Activated T-cell treated with anti-CD3 and anti-CD28 coated beads for 48 hours (primary cell): ENCODE results near the gene DST.
"Not testable (repeated sequence)": the region's sequence is repeated elsewhere in the genome, so short reads cannot be mapped to it uniquely, and the experiment has no call there.

ENCODE experiments used
- DNase-seq: peaks from one replicate; pipeline ENCODE4 v3.0.0-alpha.2; 2020; ENCODE audit warnings: low read depth

DST gene

GRCh38 chr6:56571605-56572004 is 71.1 kb downstream of the DST start:
- DNase-seq, result no peak

- DNase-seq, result no peak
These were observed 72.0 kb downstream of the DST start for GRCh38 chr6:56570413-56571359.

GRCh38 chr6:56567501-56567900 is 75.2 kb downstream of the DST start:
- DNase-seq, result no peak

GRCh38 chr6:56562730-56563129 is 80.0 kb downstream of the DST start:
- DNase-seq, result not testable (repeated sequence)

GRCh38 chr6:56556751-56557540 is 85.7 kb downstream of the DST start:
- no peak for DNase-seq

- DNase-seq, result no peak
These were observed 87.2 kb downstream of the DST start for GRCh38 chr6:56555438-56555872.

GRCh38 chr6:56552187-56553130 is 90.2 kb downstream of the DST start:
- DNase-seq, result no peak

- no peak for DNase-seq
These were observed 91.1 kb downstream of the DST start for GRCh38 chr6:56551409-56552120.

- no peak for DNase-seq
These were observed 92.4 kb downstream of the DST start for GRCh38 chr6:56550301-56550700.

- DNase-seq, result no peak
These were observed 93.7 kb downstream of the DST start for GRCh38 chr6:56549014-56549413.

GRCh38 chr6:56547687-56548086 is 95.0 kb downstream of the DST start:
- DNase-seq, result no peak

- DNase-seq, result peak; percentile 67
These were observed 100.0 kb downstream of the DST start for GRCh38 chr6:56542364-56543331.

- DNase-seq, result no peak
These were observed 100.8 kb downstream of the DST start for GRCh38 chr6:56541741-56542360.

GRCh38 chr6:56541030-56541600 is 101.6 kb downstream of the DST start:
- DNase-seq, result no peak

GRCh38 chr6:56540232-56541029 is 102.3 kb downstream of the DST start:
- no peak for DNase-seq

GRCh38 chr6:56539527-56540105 is 103.1 kb downstream of the DST start:
- no peak for DNase-seq

- no peak for DNase-seq
These were observed 103.8 kb downstream of the DST start for GRCh38 chr6:56538851-56539250.

GRCh38 chr6:56537223-56537770 is 105.4 kb downstream of the DST start:
- no peak for DNase-seq
